ENCODE results near the gene IL12B.

DNA sequence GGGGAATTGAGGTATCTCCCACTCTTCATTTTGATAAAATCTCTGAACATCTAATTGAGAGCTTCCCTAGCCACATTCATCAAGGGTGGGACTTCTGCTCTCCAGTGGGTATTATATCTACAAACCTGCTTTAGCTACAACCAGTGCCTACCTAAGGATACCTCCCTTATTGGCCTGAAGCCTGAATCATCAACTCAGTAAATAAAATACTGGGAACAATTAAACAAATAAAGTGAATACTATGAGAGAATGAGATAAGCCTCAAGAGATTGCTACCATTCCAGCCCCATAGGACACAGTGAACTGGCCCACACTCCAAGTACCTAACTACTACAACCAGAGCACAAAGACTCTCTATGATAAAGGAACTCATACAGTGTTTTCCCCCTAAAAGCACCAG lies 47.4 kb upstream of the IL12B start:
- TF ChIP-seq TAF1 (IDR thresholded peaks at IDR 0.05; ENCODE audit: borderline replicate concordance, low read depth, low read length) = no peak
- TF ChIP-seq POLR2A (IDR thresholded peaks at IDR 0.05; ENCODE audit: low read depth, low read length) = no peak
